HEK293 (cell line): ENCODE data around the gene CMTM4.

ENCODE experiments used
- IKZF3 ChIP-seq: fragments of 450-650 bp; IDR thresholded peaks from 2 replicates; pipeline ENCODE4 v1.5.0; 2018; ENCODE audit warnings: missing biosample characterization, mild to moderate bottlenecking, missing genetic modification characterization, moderate library complexity
- KLF16 ChIP-seq: fragments of 450-650 bp; formaldehyde crosslinking; IDR thresholded peaks from 2 replicates; pipeline ENCODE4 v1.5.1; 2017; ENCODE audit warnings: missing biosample characterization, missing genetic modification characterization
- KLF9 ChIP-seq: fragments of 450-650 bp; formaldehyde crosslinking; IDR thresholded peaks from 2 replicates; pipeline ENCODE4 v1.5.1; 2016; ENCODE audit warnings: missing biosample characterization, missing genetic modification characterization, low read depth
- MEIS1 ChIP-seq: sonication (generic); formaldehyde crosslinking; IDR thresholded peaks from 2 replicates; pipeline ENCODE4 v1.8.1; 2022; ENCODE audit warnings: missing genetic modification reagents, mild to moderate bottlenecking, borderline replicate concordance
- ZBTB20 ChIP-seq: fragments of 450-650 bp; formaldehyde crosslinking; IDR thresholded peaks from 2 replicates; pipeline ENCODE4 v1.5.1; 2016; ENCODE audit warnings: missing biosample characterization, missing genetic modification characterization
- ZEB2 ChIP-seq: fragments of 450-650 bp; formaldehyde crosslinking; IDR thresholded peaks from 2 replicates; pipeline ENCODE4 v1.5.1; 2016; ENCODE audit warnings: missing biosample characterization, missing genetic modification characterization
- ZNF16 ChIP-seq: fragments of 450-650 bp; formaldehyde crosslinking; IDR thresholded peaks from 2 replicates; pipeline ENCODE4 v1.5.1; 2016; ENCODE audit warnings: low read depth, missing biosample characterization, missing genetic modification characterization
- ZNF335 ChIP-seq: fragments of 450-650 bp; formaldehyde crosslinking; conservative IDR thresholded peaks from 2 replicates; pipeline ENCODE4 v1.5.1; 2016; ENCODE audit warnings: missing biosample characterization, missing genetic modification characterization
- ZNF354C ChIP-seq: fragments of 450-650 bp; formaldehyde crosslinking; IDR thresholded peaks from 2 replicates; pipeline ENCODE4 v1.5.1; 2016; ENCODE audit warnings: missing biosample characterization, missing genetic modification characterization, low read depth, borderline replicate concordance
- ZNF501 ChIP-seq: fragments of 450-650 bp; formaldehyde crosslinking; IDR thresholded peaks from 2 replicates; pipeline ENCODE4 v1.5.1; 2016; ENCODE audit warnings: missing biosample characterization, missing genetic modification characterization
- ZNF514 ChIP-seq: fragments of 450-650 bp; formaldehyde crosslinking; IDR thresholded peaks from 2 replicates; pipeline ENCODE4 v1.5.1; 2016; ENCODE audit warnings: missing biosample characterization, missing genetic modification characterization
- ZNF561 ChIP-seq: fragments of 450-650 bp; IDR thresholded peaks from 2 replicates; pipeline ENCODE4 v1.5.1; 2018; ENCODE audit warnings: missing biosample characterization, missing genetic modification characterization, borderline replicate concordance
- ZNF660 ChIP-seq: fragments of 450-650 bp; IDR thresholded peaks from 2 replicates; pipeline ENCODE4 v1.5.1; 2018; ENCODE audit warnings: missing biosample characterization, mild to moderate bottlenecking, missing genetic modification characterization
- ZNF791 ChIP-seq: fragments of 450-650 bp; formaldehyde crosslinking; IDR thresholded peaks from 2 replicates; pipeline ENCODE4 v1.5.1; 2016; ENCODE audit warnings: missing biosample characterization, missing genetic modification characterization
- ZSCAN16 ChIP-seq: fragments of 450-650 bp; formaldehyde crosslinking; IDR thresholded peaks from 2 replicates; pipeline ENCODE4 v1.5.1; 2016; ENCODE audit warnings: missing biosample characterization, missing genetic modification characterization
- ZXDB ChIP-seq: fragments of 450-650 bp; formaldehyde crosslinking; IDR thresholded peaks from 2 replicates; pipeline ENCODE4 v1.5.1; 2016; ENCODE audit warnings: missing biosample characterization, missing genetic modification characterization
- TF ChIP-seq, protein P1 (sequence below): fragments of 450-650 bp; formaldehyde crosslinking; IDR thresholded peaks from 2 replicates; pipeline ENCODE4 v1.5.1; 2016; ENCODE audit warnings: missing biosample characterization, missing genetic modification characterization
- TF ChIP-seq, protein P2 (sequence below): fragments of 450-650 bp; formaldehyde crosslinking; IDR thresholded peaks from 2 replicates; pipeline ENCODE4 v1.5.1; 2016; ENCODE audit warnings: missing biosample characterization, missing genetic modification characterization
- TF ChIP-seq, protein P3 (sequence below): fragments of 450-650 bp; formaldehyde crosslinking; IDR thresholded peaks from 2 replicates; pipeline ENCODE4 v1.5.1; 2016; ENCODE audit warnings: missing biosample characterization, missing genetic modification characterization, borderline replicate concordance
- TF ChIP-seq, protein P4 (sequence below): fragments of 450-650 bp; formaldehyde crosslinking; IDR thresholded peaks from 2 replicates; pipeline ENCODE4 v1.5.1; 2016; ENCODE audit warnings: missing biosample characterization, missing genetic modification characterization
- TF ChIP-seq, protein P5 (sequence below): fragments of 450-650 bp; formaldehyde crosslinking; IDR thresholded peaks from 2 replicates; pipeline ENCODE4 v1.5.1; 2016; ENCODE audit warnings: missing biosample characterization, missing genetic modification characterization
- TF ChIP-seq, protein P6 (sequence below): fragments of 450-650 bp; formaldehyde crosslinking; IDR thresholded peaks from 2 replicates; pipeline ENCODE4 v1.5.1; 2016; ENCODE audit warnings: missing biosample characterization, missing genetic modification characterization
- TF ChIP-seq, protein P7 (sequence below): fragments of 450-650 bp; formaldehyde crosslinking; IDR thresholded peaks from 2 replicates; pipeline ENCODE4 v1.5.1; 2016; ENCODE audit warnings: missing biosample characterization, missing genetic modification characterization

Gene CMTM4

DNA sequence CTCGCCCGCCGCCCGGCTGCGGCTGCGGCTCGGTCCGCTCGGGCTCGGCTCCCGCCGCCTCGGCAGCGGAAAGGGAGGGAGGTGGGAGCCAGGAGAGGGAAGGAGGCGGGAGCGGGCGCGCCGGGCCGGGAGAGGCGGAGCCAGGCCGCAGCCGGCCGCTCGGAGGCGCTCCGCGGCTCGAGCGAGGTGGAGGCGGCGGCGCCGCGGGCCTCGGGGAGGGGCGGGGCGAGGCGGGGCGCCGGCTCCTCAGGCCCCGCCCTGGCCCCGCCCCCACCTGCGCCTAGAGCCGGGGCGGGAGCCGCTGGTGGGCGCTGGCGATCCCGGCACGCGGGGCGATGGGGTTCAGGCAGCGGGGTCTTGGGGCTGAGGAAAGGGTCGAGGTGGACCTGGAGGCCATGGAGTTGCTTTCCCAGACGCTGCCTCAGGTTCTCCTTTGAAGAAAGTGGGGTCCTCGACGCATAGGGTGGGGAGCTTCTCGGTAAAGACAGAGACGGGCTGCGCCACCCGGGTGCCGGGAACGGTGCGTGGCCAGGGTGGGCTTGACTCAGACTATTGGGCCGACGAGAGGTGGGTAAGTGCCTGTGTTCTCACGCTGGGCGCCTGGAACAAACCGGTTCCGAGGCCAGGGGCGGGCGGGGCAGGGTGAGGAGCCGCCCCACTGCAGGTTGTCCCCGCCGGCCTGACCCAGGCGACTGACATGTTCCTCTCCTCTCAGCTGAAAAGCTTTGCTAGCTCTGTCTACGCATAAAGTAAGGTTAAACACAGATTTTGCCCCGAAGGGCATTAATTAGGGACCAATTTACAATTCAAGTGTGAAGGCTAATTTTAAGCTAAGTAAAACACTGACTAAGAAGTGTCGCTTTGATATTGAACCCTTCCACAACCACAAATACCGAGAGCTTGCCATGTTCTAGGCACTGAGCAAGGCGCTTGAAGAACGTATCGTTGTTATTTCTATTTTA is at the start of gene CMTM4 (continued):
- TF ChIP-seq, protein P1, sequence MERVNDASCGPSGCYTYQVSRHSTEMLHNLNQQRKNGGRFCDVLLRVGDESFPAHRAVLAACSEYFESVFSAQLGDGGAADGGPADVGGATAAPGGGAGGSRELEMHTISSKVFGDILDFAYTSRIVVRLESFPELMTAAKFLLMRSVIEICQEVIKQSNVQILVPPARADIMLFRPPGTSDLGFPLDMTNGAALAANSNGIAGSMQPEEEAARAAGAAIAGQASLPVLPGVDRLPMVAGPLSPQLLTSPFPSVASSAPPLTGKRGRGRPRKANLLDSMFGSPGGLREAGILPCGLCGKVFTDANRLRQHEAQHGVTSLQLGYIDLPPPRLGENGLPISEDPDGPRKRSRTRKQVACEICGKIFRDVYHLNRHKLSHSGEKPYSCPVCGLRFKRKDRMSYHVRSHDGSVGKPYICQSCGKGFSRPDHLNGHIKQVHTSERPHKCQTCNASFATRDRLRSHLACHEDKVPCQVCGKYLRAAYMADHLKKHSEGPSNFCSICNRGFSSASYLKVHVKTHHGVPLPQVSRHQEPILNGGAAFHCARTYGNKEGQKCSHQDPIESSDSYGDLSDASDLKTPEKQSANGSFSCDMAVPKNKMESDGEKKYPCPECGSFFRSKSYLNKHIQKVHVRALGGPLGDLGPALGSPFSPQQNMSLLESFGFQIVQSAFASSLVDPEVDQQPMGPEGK (tag by site-specific recombination): peak; percentile 62
- TF ChIP-seq, protein P2, sequence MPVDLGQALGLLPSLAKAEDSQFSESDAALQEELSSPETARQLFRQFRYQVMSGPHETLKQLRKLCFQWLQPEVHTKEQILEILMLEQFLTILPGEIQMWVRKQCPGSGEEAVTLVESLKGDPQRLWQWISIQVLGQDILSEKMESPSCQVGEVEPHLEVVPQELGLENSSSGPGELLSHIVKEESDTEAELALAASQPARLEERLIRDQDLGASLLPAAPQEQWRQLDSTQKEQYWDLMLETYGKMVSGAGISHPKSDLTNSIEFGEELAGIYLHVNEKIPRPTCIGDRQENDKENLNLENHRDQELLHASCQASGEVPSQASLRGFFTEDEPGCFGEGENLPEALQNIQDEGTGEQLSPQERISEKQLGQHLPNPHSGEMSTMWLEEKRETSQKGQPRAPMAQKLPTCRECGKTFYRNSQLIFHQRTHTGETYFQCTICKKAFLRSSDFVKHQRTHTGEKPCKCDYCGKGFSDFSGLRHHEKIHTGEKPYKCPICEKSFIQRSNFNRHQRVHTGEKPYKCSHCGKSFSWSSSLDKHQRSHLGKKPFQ (tag by site-specific recombination): no peak
- TF ChIP-seq ZNF501 (tag by site-specific recombination): 0 out of 2 replicates have a peak, but pooled peaks have one; percentile 43
- TF ChIP-seq ZSCAN16 (tag by site-specific recombination): no peak
- no peak for TF ChIP-seq ZNF16 (tag by site-specific recombination)
- TF ChIP-seq, protein P3, sequence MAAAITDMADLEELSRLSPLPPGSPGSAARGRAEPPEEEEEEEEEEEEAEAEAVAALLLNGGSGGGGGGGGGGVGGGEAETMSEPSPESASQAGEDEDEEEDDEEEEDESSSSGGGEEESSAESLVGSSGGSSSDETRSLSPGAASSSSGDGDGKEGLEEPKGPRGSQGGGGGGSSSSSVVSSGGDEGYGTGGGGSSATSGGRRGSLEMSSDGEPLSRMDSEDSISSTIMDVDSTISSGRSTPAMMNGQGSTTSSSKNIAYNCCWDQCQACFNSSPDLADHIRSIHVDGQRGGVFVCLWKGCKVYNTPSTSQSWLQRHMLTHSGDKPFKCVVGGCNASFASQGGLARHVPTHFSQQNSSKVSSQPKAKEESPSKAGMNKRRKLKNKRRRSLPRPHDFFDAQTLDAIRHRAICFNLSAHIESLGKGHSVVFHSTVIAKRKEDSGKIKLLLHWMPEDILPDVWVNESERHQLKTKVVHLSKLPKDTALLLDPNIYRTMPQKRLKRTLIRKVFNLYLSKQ: no peak
- peak; percentile 74 for TF ChIP-seq ZEB2 (tag by site-specific recombination)
- TF ChIP-seq, protein P4, sequence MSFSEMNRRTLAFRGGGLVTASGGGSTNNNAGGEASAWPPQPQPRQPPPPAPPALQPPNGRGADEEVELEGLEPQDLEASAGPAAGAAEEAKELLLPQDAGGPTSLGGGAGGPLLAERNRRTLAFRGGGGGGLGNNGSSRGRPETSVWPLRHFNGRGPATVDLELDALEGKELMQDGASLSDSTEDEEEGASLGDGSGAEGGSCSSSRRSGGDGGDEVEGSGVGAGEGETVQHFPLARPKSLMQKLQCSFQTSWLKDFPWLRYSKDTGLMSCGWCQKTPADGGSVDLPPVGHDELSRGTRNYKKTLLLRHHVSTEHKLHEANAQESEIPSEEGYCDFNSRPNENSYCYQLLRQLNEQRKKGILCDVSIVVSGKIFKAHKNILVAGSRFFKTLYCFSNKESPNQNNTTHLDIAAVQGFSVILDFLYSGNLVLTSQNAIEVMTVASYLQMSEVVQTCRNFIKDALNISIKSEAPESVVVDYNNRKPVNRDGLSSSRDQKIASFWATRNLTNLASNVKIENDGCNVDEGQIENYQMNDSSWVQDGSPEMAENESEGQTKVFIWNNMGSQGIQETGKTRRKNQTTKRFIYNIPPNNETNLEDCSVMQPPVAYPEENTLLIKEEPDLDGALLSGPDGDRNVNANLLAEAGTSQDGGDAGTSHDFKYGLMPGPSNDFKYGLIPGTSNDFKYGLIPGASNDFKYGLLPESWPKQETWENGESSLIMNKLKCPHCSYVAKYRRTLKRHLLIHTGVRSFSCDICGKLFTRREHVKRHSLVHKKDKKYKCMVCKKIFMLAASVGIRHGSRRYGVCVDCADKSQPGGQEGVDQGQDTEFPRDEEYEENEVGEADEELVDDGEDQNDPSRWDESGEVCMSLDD (tag by site-specific recombination): peak; percentile 45; the same call in 1 of the 2 replicates
- no peak for TF ChIP-seq ZNF354C
- peak; percentile 66 for TF ChIP-seq KLF9 (tag by site-specific recombination)
- TF ChIP-seq, protein P5, sequence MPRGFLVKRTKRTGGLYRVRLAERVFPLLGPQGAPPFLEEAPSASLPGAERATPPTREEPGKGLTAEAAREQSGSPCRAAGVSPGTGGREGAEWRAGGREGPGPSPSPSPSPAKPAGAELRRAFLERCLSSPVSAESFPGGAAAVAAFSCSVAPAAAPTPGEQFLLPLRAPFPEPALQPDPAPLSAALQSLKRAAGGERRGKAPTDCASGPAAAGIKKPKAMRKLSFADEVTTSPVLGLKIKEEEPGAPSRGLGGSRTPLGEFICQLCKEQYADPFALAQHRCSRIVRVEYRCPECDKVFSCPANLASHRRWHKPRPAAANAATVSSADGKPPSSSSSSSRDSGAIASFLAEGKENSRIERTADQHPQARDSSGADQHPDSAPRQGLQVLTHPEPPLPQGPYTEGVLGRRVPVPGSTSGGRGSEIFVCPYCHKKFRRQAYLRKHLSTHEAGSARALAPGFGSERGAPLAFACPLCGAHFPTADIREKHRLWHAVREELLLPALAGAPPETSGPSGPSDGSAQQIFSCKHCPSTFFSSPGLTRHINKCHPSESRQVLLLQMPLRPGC (tag by site-specific recombination): 0 out of 2 replicates have a peak, but pooled peaks have one; percentile 29
- TF ChIP-seq, protein P6, sequence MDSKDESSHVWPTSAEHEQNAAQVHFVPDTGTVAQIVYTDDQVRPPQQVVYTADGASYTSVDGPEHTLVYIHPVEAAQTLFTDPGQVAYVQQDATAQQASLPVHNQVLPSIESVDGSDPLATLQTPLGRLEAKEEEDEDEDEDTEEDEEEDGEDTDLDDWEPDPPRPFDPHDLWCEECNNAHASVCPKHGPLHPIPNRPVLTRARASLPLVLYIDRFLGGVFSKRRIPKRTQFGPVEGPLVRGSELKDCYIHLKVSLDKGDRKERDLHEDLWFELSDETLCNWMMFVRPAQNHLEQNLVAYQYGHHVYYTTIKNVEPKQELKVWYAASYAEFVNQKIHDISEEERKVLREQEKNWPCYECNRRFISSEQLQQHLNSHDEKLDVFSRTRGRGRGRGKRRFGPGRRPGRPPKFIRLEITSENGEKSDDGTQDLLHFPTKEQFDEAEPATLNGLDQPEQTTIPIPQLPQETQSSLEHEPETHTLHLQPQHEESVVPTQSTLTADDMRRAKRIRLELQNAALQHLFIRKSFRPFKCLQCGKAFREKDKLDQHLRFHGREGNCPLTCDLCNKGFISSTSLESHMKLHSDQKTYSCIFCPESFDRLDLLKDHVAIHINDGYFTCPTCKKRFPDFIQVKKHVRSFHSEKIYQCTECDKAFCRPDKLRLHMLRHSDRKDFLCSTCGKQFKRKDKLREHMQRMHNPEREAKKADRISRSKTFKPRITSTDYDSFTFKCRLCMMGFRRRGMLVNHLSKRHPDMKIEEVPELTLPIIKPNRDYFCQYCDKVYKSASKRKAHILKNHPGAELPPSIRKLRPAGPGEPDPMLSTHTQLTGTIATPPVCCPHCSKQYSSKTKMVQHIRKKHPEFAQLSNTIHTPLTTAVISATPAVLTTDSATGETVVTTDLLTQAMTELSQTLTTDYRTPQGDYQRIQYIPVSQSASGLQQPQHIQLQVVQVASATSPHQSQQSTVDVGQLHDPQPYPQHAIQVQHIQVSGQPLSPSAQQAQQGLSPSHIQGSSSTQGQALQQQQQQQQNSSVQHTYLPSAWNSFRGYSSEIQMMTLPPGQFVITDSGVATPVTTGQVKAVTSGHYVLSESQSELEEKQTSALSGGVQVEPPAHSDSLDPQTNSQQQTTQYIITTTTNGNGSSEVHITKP (tag by site-specific recombination): 0 out of 2 replicates have a peak, but pooled peaks have one; percentile 26
- TF ChIP-seq ZNF791: no peak
- peak; percentile 50; the same call in 1 of the 2 replicates for TF ChIP-seq ZNF561 (tag by site-specific recombination)
- peak; percentile 91 for TF ChIP-seq ZNF335 (tag by site-specific recombination)
- TF ChIP-seq IKZF3: peak; percentile 90
- TF ChIP-seq ZXDB (tag by site-specific recombination): peak; percentile 39; the same call in 1 of the 2 replicates
- 0 out of 2 replicates have a peak, but pooled peaks have one; percentile 18 for TF ChIP-seq ZNF660 (tag by site-specific recombination)
- TF ChIP-seq KLF16 (tag by site-specific recombination): peak; percentile 64; the same call in 1 of the 2 replicates
- TF ChIP-seq ZNF514 (tag by site-specific recombination): no peak
- TF ChIP-seq ZBTB20 (tag by site-specific recombination): peak; percentile 60
- TF ChIP-seq, protein P7, sequence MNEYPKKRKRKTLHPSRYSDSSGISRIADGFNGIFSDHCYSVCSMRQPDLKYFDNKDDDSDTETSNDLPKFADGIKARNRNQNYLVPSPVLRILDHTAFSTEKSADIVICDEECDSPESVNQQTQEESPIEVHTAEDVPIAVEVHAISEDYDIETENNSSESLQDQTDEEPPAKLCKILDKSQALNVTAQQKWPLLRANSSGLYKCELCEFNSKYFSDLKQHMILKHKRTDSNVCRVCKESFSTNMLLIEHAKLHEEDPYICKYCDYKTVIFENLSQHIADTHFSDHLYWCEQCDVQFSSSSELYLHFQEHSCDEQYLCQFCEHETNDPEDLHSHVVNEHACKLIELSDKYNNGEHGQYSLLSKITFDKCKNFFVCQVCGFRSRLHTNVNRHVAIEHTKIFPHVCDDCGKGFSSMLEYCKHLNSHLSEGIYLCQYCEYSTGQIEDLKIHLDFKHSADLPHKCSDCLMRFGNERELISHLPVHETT (tag by site-specific recombination): no peak
- TF ChIP-seq MEIS1: no peak
